GM12878 (cell line): ENCODE results near the gene ZNF574. TPM values are rescaled to one million over a fixed set of nuclear protein-coding genes. Genes with fewer than 3 reads are reported as not detected.

Source experiments
- ATAC-seq: fragments of 200-7000 bp; cut with Tn5 transposase; 3 replicates; pipeline ENCODE4 v1.9.1; 2020; ENCODE audit warnings: mild to moderate bottlenecking, moderate library complexity
- BruUV-seq: library from RNA; stranded (reverse); fragments of 400-500 nt; replicated peaks from 2 replicates; lab custom pipeline; 2021; lab: Mats Ljungman, UMichigan
- CTCF ChIA-PET: fragments of 300-600 bp; sonication (Branson Sonifier 250); formaldehyde crosslinking; extraction: SDS; loops from one replicate; lab custom pipeline; 2021; ENCODE audit warnings: inconsistent platforms; lab: Yijun Ruan, JAX
- POLR2A ChIA-PET: fragments of 350-600 bp; formaldehyde crosslinking; extraction: SDS; loops from one replicate; lab custom pipeline; 2021; ENCODE audit warnings: inconsistent platforms; lab: Charles Lee
- RAD21 ChIA-PET: fragments of 300-600 bp; sonication (Branson Sonifier 250); formaldehyde crosslinking; loops from one replicate; lab custom pipeline; 2023; ENCODE audit warnings: antibody characterized with exemption; ENCODE audit not compliant: unreplicated experiment; lab: Charles Lee
- SMC1A ChIA-PET: fragments of 300-600 bp; sonication (Branson Sonifier 250); formaldehyde crosslinking; loops from one replicate; lab custom pipeline; 2023; ENCODE audit not compliant: unreplicated experiment, uncharacterized antibody; lab: Charles Lee
- DNase-seq: peaks from one replicate; pipeline ENCODE4 v3.0.0-alpha.2; 2011; ENCODE audit warnings: low read depth, low spot score
- FAIRE-seq: peaks from 3 replicates; lab custom pipeline; 2011; peaks lifted over from hg19 to GRCh38; lab: Jason Lieb, UNC
- H2AFZ ChIP-seq: 2 replicates; pipeline ENCODE4 v1.6.0; 2011; ENCODE audit warnings: low read depth, low read length, control low read depth; ENCODE audit not compliant: control insufficient read depth
- H3K27ac ChIP-seq: 2 replicates; pipeline ENCODE4 v1.5.1; 2011; ENCODE audit warnings: control low read depth; ENCODE audit not compliant: control insufficient read depth, insufficient read depth
- H3K27me3 ChIP-seq, 2 experiments: replicated peaks in 1 of 2; 2 replicates each; pipeline versions ENCODE4 v1.6.0 to v1.6.1; 2011; ENCODE audit warnings: low read length in 1 of 2; ENCODE audit not compliant: control insufficient read depth in 2 of 2, insufficient read depth in 2 of 2
- H3K36me3 ChIP-seq, 2 experiments: 2 replicates each; pipeline ENCODE4 v1.5.1; 2011; ENCODE audit warnings: low read length in 1 of 2; ENCODE audit not compliant: control insufficient read depth in 2 of 2, insufficient read depth in 2 of 2
- H3K4me1 ChIP-seq: 2 replicates; pipeline ENCODE4 v1.6.1; 2011; ENCODE audit warnings: mild to moderate bottlenecking, low read length, moderate library complexity, mixed read lengths; ENCODE audit not compliant: control insufficient read depth, insufficient read depth
- H3K4me2 ChIP-seq: 2 replicates; pipeline ENCODE4 v1.6.0; 2011; ENCODE audit warnings: control low read depth; ENCODE audit not compliant: control insufficient read depth, insufficient read depth
- H3K4me3 ChIP-seq: fragments of 200-600 bp; sonication (generic); 2 replicates; pipeline ENCODE4 v1.5.1; 2016
- H3K79me2 ChIP-seq: 2 replicates; pipeline ENCODE4 v1.6.0; 2011; ENCODE audit warnings: low read length; ENCODE audit not compliant: control insufficient read depth, insufficient read depth
- H3K9ac ChIP-seq: 2 replicates; pipeline ENCODE4 v1.8.0; 2011; ENCODE audit warnings: low read length, control low read depth, mixed read lengths; ENCODE audit not compliant: control insufficient read depth, insufficient read depth
- H3K9me3 ChIP-seq: replicated peaks from 3 replicates; pipeline ENCODE4 v1.5.1; 2011; ENCODE audit warnings: mild to moderate bottlenecking, low read length; ENCODE audit not compliant: control insufficient read depth, insufficient read depth
- H4K20me1 ChIP-seq: 2 replicates; pipeline ENCODE4 v1.6.0; 2011; ENCODE audit not compliant: control insufficient read depth, insufficient read depth
- BCL11A ChIP-seq: IDR thresholded peaks from 2 replicates; pipeline ENCODE4 v1.6.1; 2011; ENCODE audit warnings: low read depth, low read length
- CBFB ChIP-seq: IDR thresholded peaks from 2 replicates; pipeline ENCODE4 v1.6.1; 2016; ENCODE audit warnings: antibody characterized with exemption, low read depth
- CBX3 ChIP-seq: fragments of 200-600 bp; sonication (generic); IDR thresholded peaks from 2 replicates; pipeline ENCODE4 v1.6.1; 2016; ENCODE audit warnings: low read depth, borderline replicate concordance
- CREB1 ChIP-seq: IDR thresholded peaks from 2 replicates; pipeline ENCODE4 v1.6.1; 2012; ENCODE audit warnings: low read depth, mild to moderate bottlenecking, inconsistent platforms
- GATAD2B ChIP-seq: fragments of 450-650 bp; conservative IDR thresholded peaks from 2 replicates; pipeline ENCODE4 v1.6.1; 2017; ENCODE audit warnings: low read depth, mild to moderate bottlenecking, moderate library complexity
- HDGF ChIP-seq: fragments of 450-650 bp; IDR thresholded peaks from 2 replicates; pipeline ENCODE4 v1.6.1; 2016; ENCODE audit warnings: antibody characterized with exemption
- MTA2 ChIP-seq: fragments of 450-650 bp; IDR thresholded peaks from 2 replicates; pipeline ENCODE4 v1.6.1; 2016; ENCODE audit warnings: low read depth, mild to moderate bottlenecking, moderate library complexity
- MXI1 ChIP-seq: fragments of 150-350 bp; IDR thresholded peaks from 2 replicates; pipeline ENCODE4 v1.6.1; 2011; ENCODE audit warnings: low read depth, mild to moderate bottlenecking, inconsistent platforms, low read length, improper control_type of control experiment
- NFYA ChIP-seq: IDR thresholded peaks from 2 replicates; pipeline ENCODE4 v1.6.1; 2011; ENCODE audit warnings: low read depth, mild to moderate bottlenecking, low read length, improper control_type of control experiment, borderline replicate concordance
- POLR2A ChIP-seq: IDR thresholded peaks from 2 replicates; pipeline ENCODE4 v1.6.1; 2011; ENCODE audit warnings: low read depth, mild to moderate bottlenecking, low read length
- RB1 ChIP-seq: fragments of 450-650 bp; formaldehyde crosslinking; IDR thresholded peaks from 2 replicates; pipeline ENCODE4 v1.6.1; 2017; ENCODE audit warnings: mild to moderate bottlenecking, borderline replicate concordance
- RUNX3 ChIP-seq: IDR thresholded peaks from 2 replicates; pipeline ENCODE4 v1.6.1; 2012; ENCODE audit warnings: low read length, inconsistent platforms
- SMC3 ChIP-seq: IDR thresholded peaks from 2 replicates; pipeline ENCODE4 v1.6.1; 2011; ENCODE audit warnings: low read length, improper control_type of control experiment, borderline replicate concordance
- TCF12 ChIP-seq: IDR thresholded peaks from 2 replicates; pipeline ENCODE4 v1.6.1; 2011; ENCODE audit warnings: low read depth, mild to moderate bottlenecking, low read length
- YBX1 ChIP-seq: fragments of 450-650 bp; IDR thresholded peaks from 2 replicates; pipeline ENCODE4 v1.6.1; 2016; ENCODE audit warnings: antibody characterized with exemption
- ZNF384 ChIP-seq: IDR thresholded peaks from 2 replicates; pipeline ENCODE4 v1.6.1; 2012; ENCODE audit warnings: low read depth, mild to moderate bottlenecking, low read length, improper control_type of control experiment, borderline replicate concordance
- ZSCAN29 ChIP-seq: fragments of 450-650 bp; IDR thresholded peaks from 2 replicates; pipeline ENCODE4 v1.6.1; 2017; ENCODE audit warnings: mild to moderate bottlenecking, moderate library complexity
- WGBS: methylation state at CpG from one replicate; pipeline ENCODE4 v1.1.6; 2016; ENCODE audit warnings: low lambda C conversion rate; ENCODE audit not compliant: insufficient replicate concordance, insufficient coverage; ENCODE audit errors: missing lambda C conversion rate; 5-methylcytosine and 5-hydroxymethylcytosine counted together
- in situ Hi-C: fragments of 300-500 bp; cut with MboI; formaldehyde crosslinking; loops from 9 replicates; pipeline ENCODE4 v1.14.3; 2018; ENCODE audit warnings: mixed read lengths
- intact Hi-C: fragments of 100-400 bp; cut with micrococcal nuclease; formaldehyde crosslinking; loops from one replicate; pipeline ENCODE4 v1.14.2; 2022; ENCODE audit not compliant: unreplicated experiment
- polyA plus RNA-seq, 11 experiments: library from polyadenylated mRNA; depleted of rRNA in 4 of 11; unstranded in 6 of 11; stranded (reverse) in 5 of 11; fragments of >200 nt; fragmentation: Nextera tagmentation in 4 of 11; fragmentation: Illumina TruSeq in 1 of 11; extraction: Ambion mirVana in 4 of 11; extraction: Trizol in 1 of 11; gene quantifications; 1 replicate in 1 of 11; 2 replicates in 10 of 11; pipeline versions ENCODE4 v1.2.1 to v1.2.3, GENCODE V29; 2011 to 2016; ENCODE audit warnings: inconsistent platforms in 2 of 11, missing spikeins in 2 of 11, low read depth in 1 of 11
- total RNA-seq, 4 experiments: library from RNA; depleted of rRNA in 3 of 4; stranded (reverse); fragments of >200 nt in 3 of 4; fragmentation: Illumina TruSeq in 1 of 4; extraction: Trizol in 1 of 4; gene quantifications; 2 replicates each; pipeline versions ENCODE4 v1.2.1 to v1.2.3, GENCODE V29; 2013 to 2021
- TF ChIP-seq, protein P1 (sequence below): fragments of 450-650 bp; IDR thresholded peaks from 2 replicates; pipeline ENCODE4 v1.6.1; 2017; ENCODE audit warnings: mild to moderate bottlenecking, moderate library complexity
- TF ChIP-seq, protein P2 (sequence below): IDR thresholded peaks from 2 replicates; pipeline ENCODE4 v1.6.1; 2011; ENCODE audit warnings: mild to moderate bottlenecking, low read depth, low read length, moderate library complexity; ENCODE audit not compliant: insufficient replicate concordance

Gene ZNF574
- total and polyA plus RNA-seq, 10 of the 15 experiments (the other 5 are each of a cell fraction or from before 2014, with no cell fraction given) = 0.32 to 25.6 (median 11.4) TPM

DNA sequence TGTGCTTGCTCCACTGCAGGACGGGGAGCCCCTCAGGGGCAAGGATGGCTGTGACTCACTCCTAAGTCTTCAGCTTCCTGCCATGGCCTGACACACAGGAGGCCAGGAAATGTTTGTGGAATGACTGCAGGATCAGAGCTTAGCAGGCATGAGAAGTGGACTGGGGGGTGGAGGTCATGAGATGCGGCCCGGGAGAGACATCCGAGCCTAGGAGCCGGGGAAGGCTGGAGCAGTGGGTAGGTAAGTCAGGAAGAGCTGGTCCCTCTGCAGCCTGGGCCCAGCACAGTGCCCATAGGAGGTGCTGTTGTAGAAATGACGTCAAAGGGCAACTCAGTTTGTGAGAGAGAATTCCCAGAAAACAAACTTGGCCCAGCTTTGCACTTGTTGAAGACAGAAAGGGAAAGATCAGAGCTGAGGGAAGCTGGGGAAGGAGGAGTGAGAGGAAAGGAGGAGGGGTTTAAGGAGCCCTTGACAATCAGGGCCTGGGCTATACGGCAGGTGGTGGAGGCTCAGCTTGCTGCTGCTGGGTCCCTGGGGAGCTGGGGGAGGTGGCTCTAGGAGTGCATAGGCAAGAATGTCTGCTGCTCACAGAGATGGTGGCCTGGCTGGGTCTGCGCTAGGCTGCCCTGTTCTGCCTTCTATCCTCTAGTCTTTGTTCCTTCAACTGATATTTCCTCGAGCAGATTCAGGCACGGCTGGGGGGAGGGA is 37.8 kb downstream of the ZNF574 start (continued):
- TF ChIP-seq ZNF384 (no peak), SMC3 (no peak; the same call in 1 of the 2 replicates), MTA2 (0 out of 2 replicates have a peak, but pooled peaks have one; percentile 22), YBX1 (no peak), ZSCAN29 (no peak), NFYA (no peak), CBX3 (no peak), HDGF (peak; percentile 82)
- TF ChIP-seq, all 136 proteins: peak for 28

DNA sequence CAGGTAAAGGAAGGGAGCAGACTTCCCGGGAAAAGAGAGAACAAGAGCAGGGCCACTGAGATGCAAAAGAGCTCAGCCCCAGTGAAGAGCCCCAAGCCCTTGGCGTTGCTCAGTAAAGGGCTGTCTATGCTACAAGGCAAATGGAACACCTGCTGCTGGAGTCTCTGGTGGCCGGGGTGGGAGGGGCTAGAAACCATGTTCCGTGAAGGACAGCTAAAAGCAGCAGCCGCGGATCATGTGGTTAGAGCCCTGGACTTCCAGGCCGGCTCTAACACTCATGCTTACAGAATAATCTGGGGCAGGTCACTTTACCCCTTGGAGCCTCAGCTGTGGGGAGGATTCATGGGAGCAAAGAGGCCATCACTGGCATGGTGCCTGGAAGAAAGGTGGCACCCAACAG is 38.4 kb downstream of the ZNF574 start:
- in situ Hi-C loops = no loop called here
- Histone ChIP-seq H3K9ac (peak overlapping the region; percentile 50), H2AFZ (peak overlapping the region; percentile 35; the same call in 1 of the 2 replicates), H4K20me1 (no peaks in the 10 kb centered on the region), H3K27me3 (no peaks in the 10 kb centered on the region), H3K9me3 (no peaks in the 10 kb centered on the region), H3K27ac (peak overlapping the region; percentile 88), H3K79me2 (no peaks in the 10 kb centered on the region; the same call in 1 of the 2 replicates), H3K4me1 (peaks cover 47% of the 10 kb centered on the region), H3K4me3 (0 out of 2 replicates have a peak overlapping the region, but pooled peaks have one; percentile 2), H3K36me3 (peaks cover 16 to 36% of the 10 kb centered on the region in 2 experiments), H3K4me2 (peak overlapping the region; percentile 89)
- FAIRE-seq (peak; percentile 85), ATAC-seq (peak; percentile 93), DNase-seq (peak; percentile 50)
- ChIA-PET CTCF (interaction anchor here (0.7 to 10.9 kb wide), 20 partner anchors 8 to 324 kb away, joined by 3 to 197 read pairs (median 6); partner anchors contain the start of gene POU2F2), SMC1A (interaction anchor here (0.7 to 10.2 kb wide), 11 partner anchors 11 to 197 kb away, joined by 3 to 223 read pairs (median 3); partner anchors contain the start of gene POU2F2), RAD21 (interaction anchor here (1.0 to 6.5 kb wide), 9 partner anchors 9 to 309 kb away, joined by 3 to 92 read pairs (median 8); partner anchors contain the start of gene POU2F2), POLR2A (interaction anchor here (0.5 to 5.1 kb wide), 10 partner anchors 9 to 168 kb away, joined by 3 to 75 read pairs (median 4); partner anchors contain the start of genes GSK3A, POU2F2 and ZNF574)
- 0% methylated on average over 7 of the region's 7 CpGs for WGBS
- no TSS peak for BruUV-seq
- intact Hi-C loops = no loop called here
- TF ChIP-seq MXI1 = peak; percentile 30
- 0 out of 2 replicates have a peak, but pooled peaks have one; percentile 11 for TF ChIP-seq GATAD2B
- TF ChIP-seq BCL11A = no peak
- TF ChIP-seq RB1 = 0 out of 2 replicates have a peak, but pooled peaks have one; percentile 3
- peak; percentile 78 for TF ChIP-seq RUNX3
- 0 out of 2 replicates have a peak, but pooled peaks have one; percentile 4 for TF ChIP-seq CREB1
- TF ChIP-seq CBFB = 0 out of 2 replicates have a peak, but pooled peaks have one; percentile 26
- peak; percentile 11; the same call in 1 of the 2 replicates for TF ChIP-seq POLR2A
- TF ChIP-seq, protein P1, sequence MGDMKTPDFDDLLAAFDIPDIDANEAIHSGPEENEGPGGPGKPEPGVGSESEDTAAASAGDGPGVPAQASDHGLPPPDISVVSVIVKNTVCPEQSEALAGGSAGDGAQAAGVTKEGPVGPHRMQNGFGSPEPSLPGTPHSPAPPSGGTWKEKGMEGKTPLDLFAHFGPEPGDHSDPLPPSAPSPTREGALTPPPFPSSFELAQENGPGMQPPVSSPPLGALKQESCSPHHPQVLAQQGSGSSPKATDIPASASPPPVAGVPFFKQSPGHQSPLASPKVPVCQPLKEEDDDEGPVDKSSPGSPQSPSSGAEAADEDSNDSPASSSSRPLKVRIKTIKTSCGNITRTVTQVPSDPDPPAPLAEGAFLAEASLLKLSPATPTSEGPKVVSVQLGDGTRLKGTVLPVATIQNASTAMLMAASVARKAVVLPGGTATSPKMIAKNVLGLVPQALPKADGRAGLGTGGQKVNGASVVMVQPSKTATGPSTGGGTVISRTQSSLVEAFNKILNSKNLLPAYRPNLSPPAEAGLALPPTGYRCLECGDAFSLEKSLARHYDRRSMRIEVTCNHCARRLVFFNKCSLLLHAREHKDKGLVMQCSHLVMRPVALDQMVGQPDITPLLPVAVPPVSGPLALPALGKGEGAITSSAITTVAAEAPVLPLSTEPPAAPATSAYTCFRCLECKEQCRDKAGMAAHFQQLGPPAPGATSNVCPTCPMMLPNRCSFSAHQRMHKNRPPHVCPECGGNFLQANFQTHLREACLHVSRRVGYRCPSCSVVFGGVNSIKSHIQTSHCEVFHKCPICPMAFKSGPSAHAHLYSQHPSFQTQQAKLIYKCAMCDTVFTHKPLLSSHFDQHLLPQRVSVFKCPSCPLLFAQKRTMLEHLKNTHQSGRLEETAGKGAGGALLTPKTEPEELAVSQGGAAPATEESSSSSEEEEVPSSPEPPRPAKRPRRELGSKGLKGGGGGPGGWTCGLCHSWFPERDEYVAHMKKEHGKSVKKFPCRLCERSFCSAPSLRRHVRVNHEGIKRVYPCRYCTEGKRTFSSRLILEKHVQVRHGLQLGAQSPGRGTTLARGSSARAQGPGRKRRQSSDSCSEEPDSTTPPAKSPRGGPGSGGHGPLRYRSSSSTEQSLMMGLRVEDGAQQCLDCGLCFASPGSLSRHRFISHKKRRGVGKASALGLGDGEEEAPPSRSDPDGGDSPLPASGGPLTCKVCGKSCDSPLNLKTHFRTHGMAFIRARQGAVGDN = no peak
- TF ChIP-seq, protein P2, sequence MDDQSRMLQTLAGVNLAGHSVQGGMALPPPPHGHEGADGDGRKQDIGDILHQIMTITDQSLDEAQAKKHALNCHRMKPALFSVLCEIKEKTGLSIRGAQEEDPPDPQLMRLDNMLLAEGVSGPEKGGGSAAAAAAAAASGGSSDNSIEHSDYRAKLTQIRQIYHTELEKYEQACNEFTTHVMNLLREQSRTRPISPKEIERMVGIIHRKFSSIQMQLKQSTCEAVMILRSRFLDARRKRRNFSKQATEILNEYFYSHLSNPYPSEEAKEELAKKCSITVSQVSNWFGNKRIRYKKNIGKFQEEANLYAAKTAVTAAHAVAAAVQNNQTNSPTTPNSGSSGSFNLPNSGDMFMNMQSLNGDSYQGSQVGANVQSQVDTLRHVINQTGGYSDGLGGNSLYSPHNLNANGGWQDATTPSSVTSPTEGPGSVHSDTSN = peak; percentile 49
- peak; percentile 80 for TF ChIP-seq TCF12
